Activated naive CD8-positive, alpha-beta T cell treated with anti-CD3 and anti-CD28 coated beads, Interleukin-2, amount 50 U/mL, for 24 hours (primary cell): ENCODE measurements around the gene RDH5.

ENCODE experiments used
- ATAC-seq: fragments of 150-1000 bp; cut with Tn5 transposase; one replicate; pipeline ENCODE4 v1.10.0; 2021
- DNase-seq: peaks from one replicate; pipeline ENCODE4 v3.0.0; 2021
- H3K27ac Mint-ChIP-seq: one replicate; pipeline ENCODE4 v1.8.0; 2021; ENCODE audit warnings: mild to moderate bottlenecking, mixed read lengths
- H3K27me3 Mint-ChIP-seq: one replicate; pipeline ENCODE4 v1.8.0; 2021; ENCODE audit warnings: mixed read lengths
- H3K36me3 Mint-ChIP-seq: one replicate; pipeline ENCODE4 v1.8.0; 2021; ENCODE audit warnings: low read depth, mixed read lengths
- H3K4me1 Mint-ChIP-seq: one replicate; pipeline ENCODE4 v1.8.0; 2021; ENCODE audit warnings: mixed read lengths
- H3K4me3 Mint-ChIP-seq: one replicate; pipeline ENCODE4 v1.8.0; 2021; ENCODE audit warnings: mild to moderate bottlenecking, moderate library complexity, mixed read lengths
- H3K9me3 Mint-ChIP-seq: one replicate; pipeline ENCODE4 v1.8.0; 2021; ENCODE audit warnings: mixed read lengths

The RDH5 gene

GRCh38 chr12:55737581-55738122, 17.5 kb downstream of the RDH5 start:
- Mint-ChIP-seq H3K4me3 (peak overlapping the region; percentile 78), H3K4me1 (peaks cover 29% of the 10 kb centered on the region), H3K27ac (peak overlapping the region; percentile 86), H3K9me3 (no peaks in the 10 kb centered on the region), H3K36me3 (no peaks in the 10 kb centered on the region), H3K27me3 (no peaks in the 10 kb centered on the region)
- no peak for ATAC-seq
- DNase-seq, result no peak

DNA sequence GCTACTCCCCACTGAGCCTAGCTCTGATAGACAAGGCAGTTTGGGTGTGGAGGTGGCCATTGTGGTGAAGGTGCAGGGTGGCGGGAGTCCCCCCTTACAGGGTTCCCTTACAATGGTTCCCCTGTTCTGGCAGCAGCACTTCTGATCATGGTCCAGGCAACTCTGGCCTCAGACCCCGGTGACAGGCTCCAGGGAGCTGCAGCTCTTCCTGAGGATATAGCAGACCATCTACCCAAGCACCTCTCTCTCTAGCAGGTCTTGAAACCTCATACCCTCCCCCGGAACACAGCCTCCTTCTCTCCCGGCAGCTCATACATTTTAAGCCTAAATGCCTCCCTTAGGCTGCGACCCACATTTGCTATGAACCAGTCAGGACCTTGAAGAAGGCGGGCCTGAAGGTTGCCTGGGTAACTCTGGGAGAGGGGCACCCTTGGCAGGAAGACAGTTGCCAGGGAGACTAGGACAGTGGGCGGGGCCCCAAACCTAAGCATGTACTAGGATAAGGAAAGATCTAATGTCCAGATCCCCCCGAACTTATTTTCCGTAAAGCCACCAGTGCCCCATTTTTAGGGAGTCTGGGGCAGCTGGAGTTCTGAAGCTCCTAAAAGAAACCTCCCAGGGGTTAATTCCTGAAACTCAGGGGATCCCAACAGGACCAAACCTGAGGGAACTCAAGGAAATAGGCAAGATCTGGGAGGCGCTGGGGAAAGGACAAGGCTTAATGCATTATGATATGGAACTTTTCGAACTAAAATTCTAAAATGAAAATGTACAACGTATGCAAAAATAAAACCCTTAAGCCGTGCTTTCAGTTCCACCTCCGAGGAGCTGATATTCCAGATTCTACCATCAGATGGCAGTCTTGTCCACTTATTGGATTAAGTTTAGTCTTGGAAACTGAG, 18.2 kb downstream of the RDH5 start:
- Mint-ChIP-seq H3K9me3 (no peaks in the 10 kb centered on the region), H3K36me3 (no peaks in the 10 kb centered on the region), H3K4me1 (peaks cover 31% of the 10 kb centered on the region), H3K27ac (peak overlapping the region; percentile 86), H3K27me3 (no peaks in the 10 kb centered on the region), H3K4me3 (peak overlapping the region; percentile 78)
- ATAC-seq (peak; percentile 86), DNase-seq (peak; percentile 82)

DNA sequence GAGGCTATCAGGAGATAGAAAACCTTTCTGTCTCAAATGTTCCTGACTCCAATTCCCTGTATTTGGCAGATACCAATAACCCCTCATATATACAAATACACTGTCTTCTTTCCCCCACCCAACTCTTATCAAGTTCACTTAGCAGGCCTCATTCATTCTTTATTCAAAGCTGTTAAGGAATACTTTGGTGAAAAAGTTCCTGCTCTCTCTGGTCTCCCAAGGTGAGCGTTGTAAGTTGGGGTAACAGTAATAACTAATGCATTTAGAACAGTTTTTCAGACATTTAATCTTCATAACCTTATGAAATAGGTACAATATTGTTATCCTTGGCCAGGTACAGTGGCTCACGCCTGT, 18.8 kb downstream of the RDH5 start:
- Mint-ChIP-seq H3K9me3 (no peaks in the 10 kb centered on the region), H3K4me3 (peak overlapping the region; percentile 78), H3K27ac (peak overlapping the region; percentile 86), H3K4me1 (peaks cover 31% of the 10 kb centered on the region), H3K27me3 (no peaks in the 10 kb centered on the region), H3K36me3 (no peaks in the 10 kb centered on the region)
- DNase-seq (no peak), ATAC-seq (no peak)

DNA sequence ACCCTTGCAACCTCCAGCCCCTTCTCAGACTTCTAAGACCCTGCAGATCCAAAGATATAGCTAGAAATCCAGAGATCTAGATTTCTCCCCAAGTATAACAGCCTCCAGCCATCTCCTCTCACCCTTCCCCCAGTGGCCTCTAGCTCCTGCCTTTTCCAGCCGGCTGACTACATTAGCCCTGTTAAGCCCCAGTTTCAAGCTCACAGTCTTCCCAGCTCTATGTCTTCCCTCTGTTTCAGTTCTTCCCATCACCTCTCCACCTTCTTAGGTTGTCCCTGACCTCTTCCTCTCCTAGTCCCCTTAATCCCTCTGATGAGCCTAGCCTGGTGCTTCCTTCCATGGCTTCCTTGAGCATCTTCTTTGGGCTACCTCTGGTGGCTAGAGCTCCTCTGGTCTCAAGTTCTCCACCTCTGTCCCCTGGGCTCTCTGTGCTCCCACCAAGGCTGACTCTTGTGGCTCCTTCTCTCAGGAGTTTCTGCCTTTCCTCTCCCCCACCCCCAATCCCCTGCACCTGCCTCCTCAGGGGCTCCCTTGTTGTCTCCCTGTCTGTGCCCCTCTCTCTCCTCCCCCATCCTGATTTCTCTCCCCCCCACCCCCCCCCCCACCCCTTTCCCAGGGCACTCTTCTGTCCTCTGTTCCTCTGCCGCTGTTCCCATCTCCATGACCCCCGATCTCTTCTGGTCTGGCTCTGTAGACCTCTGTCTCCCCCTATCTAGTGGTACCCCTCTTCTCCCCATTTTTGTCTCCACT, 21.9 kb downstream of the RDH5 start:
- Mint-ChIP-seq H3K4me1 (peaks cover 52% of the 10 kb centered on the region), H3K27me3 (no peaks in the 10 kb centered on the region), H3K9me3 (no peaks in the 10 kb centered on the region), H3K27ac (peak overlapping the region; percentile 35), H3K4me3 (peak overlapping the region; percentile 72), H3K36me3 (no peaks in the 10 kb centered on the region)
- DNase-seq (no peak), ATAC-seq (no peak)

- Mint-ChIP-seq H3K27ac (peak within 1 kb of the TSS; percentile 35), H3K4me3 (peak within 1 kb of the TSS; percentile 86), H3K36me3 (no peaks in the 10 kb centered on the region), H3K9me3 (no peaks in the 10 kb centered on the region), H3K27me3 (no peaks in the 10 kb centered on the region), H3K4me1 (peaks cover 44% of the 10 kb centered on the region)
- ATAC-seq (peak; percentile 71), DNase-seq (peak; percentile 76)
Measured at GRCh38 chr12:55742719-55743405, 22.7 kb downstream of the RDH5 start, which contains the start of gene GDF11. Gene GDF11, plus strand, starts transcription at chr12:55743122. Its CDS starts 195 bp downstream, at chr12:55743317.

DNA sequence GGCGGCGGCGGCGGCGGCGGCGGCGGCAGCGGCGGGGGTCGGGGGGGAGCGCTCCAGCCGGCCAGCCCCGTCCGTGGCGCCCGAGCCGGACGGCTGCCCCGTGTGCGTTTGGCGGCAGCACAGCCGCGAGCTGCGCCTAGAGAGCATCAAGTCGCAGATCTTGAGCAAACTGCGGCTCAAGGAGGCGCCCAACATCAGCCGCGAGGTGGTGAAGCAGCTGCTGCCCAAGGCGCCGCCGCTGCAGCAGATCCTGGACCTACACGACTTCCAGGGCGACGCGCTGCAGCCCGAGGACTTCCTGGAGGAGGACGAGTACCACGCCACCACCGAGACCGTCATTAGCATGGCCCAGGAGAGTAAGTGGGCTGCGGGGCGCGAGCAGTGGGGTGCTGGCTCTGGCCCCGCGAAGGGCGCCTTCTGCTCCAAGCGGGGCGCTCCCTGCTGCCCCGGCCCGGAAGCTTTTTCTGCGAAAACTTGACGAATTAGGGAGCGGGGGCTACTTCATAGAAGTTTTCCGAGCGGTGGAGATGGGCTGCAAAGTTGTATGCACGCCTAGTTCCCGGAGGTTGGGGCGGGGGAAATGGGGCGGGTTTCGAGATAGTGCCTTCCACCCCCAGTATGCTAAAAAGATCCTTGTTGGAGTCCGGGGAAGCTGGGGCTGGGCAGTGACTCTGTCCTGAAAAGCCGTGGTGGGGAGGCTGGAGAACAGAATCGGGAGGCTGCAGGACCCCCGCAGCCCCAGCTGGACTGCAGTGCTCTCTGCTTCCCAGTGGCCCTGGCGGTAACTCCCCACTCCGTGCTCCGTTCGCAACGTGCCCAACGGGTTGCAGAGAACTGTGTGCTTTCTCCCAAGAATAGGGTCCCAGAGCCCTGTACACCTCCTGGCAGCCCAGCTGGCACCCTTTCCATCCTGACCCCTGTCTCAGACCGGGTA, 23.5 kb downstream of the RDH5 start:
- H3K4me1 Mint-ChIP-seq, result peaks cover 39% of the 10 kb centered on the region
- peak overlapping the region; percentile 86 for H3K4me3 Mint-ChIP-seq
- no peaks in the 10 kb centered on the region for H3K36me3 Mint-ChIP-seq
- H3K27ac Mint-ChIP-seq, result peak overlapping the region; percentile 23
- H3K9me3 Mint-ChIP-seq, result no peaks in the 10 kb centered on the region
- ATAC-seq, result peak; percentile 60
- H3K27me3 Mint-ChIP-seq, result no peaks in the 10 kb centered on the region
- peak; percentile 43 for DNase-seq

DNA sequence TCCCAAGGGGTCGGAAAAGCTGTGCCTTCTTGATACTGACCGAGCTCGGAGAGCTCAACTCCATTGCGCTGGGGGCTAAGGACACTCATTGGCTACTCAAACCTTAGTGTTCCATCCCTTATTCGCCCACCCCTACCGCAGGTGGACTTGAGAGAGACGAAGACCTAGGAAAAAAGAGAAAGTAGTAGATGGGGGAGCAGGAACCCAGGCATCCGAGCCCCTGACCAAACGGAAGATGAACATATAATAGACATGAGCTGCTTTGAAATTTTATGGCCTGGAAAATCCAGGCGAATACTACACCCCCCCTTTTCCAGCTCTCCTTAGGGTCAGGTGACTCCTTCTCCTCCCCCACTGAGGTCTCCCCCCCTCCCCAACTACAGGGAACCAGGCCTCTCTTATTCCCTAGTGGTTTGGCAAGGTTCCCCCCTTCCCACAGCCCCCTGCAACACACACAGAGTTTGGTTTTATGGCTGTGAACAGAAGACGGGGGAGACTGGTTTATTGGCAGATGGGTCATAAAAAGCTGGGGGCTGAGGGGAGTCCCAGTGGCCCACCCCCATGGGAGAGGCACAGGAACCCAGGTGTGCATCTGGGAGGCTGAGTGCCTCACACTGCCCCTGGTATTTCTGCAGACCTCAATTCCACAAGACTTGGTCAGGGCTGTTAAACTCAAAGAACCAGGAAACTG, 24.3 kb downstream of the RDH5 start:
- ATAC-seq (no peak), DNase-seq (no peak)
- H3K36me3 Mint-ChIP-seq, result peaks cover 4% of the 10 kb centered on the region
- peak overlapping the region; percentile 86 for H3K4me3 Mint-ChIP-seq
- H3K9me3 Mint-ChIP-seq, result no peaks in the 10 kb centered on the region
- H3K27me3 Mint-ChIP-seq, result no peaks in the 10 kb centered on the region
- H3K4me1 Mint-ChIP-seq, result peaks cover 39% of the 10 kb centered on the region
- peak overlapping the region; percentile 23 for H3K27ac Mint-ChIP-seq

GRCh38 chr12:55745361-55746173, 25.4 kb downstream of the RDH5 start:
- ATAC-seq (no peak), DNase-seq (no peak)
- peaks cover 7% of the 10 kb centered on the region for H3K36me3 Mint-ChIP-seq

DNA sequence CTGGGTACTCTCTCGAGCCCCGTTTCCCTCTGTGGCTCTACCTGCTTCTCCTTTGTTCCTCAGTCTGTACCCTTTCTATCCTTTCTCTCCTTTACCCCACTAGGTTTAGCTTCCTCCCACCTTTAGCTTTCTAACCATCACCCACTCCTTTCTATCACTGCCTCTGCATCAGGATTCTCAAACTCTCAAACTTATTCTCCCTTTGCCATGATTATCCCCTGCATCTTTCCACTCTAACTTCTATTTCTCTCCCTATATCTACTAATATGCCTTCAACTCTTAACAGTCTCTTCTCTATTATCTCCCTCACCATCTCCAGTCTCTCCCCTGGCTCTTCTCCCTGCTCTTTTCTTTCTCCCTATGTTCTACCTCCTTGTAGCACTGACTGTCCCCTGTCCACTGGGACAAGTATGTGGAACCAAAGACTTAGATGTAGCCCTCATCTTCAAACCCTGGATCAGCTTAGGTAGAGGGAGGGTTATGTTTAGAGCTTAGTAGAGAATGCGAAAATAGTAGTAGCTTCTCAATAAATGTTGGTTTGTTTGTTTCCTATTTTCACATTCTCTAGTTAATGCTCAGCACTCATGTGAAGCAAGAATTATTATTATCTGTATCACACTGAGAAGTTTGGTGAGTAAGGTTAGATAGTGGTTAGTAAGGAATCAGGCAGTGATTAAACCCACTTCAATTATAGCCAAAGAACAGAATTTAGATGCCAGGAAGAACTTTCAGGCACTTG, 26.1 kb downstream of the RDH5 start:
- Mint-ChIP-seq H3K27ac (peak overlapping the region; percentile 24), H3K36me3 (peaks cover 10% of the 10 kb centered on the region), H3K27me3 (no peaks in the 10 kb centered on the region), H3K4me3 (no peak overlapping the region), H3K9me3 (no peaks in the 10 kb centered on the region), H3K4me1 (peaks cover 41% of the 10 kb centered on the region)
- DNase-seq (no peak), ATAC-seq (no peak)

More at GRCh38 chr12:55745361-55746173, 25.4 kb downstream of the RDH5 start:
- H3K27me3 Mint-ChIP-seq, result no peaks in the 10 kb centered on the region
- H3K9me3 Mint-ChIP-seq, result no peaks in the 10 kb centered on the region
- peaks cover 41% of the 10 kb centered on the region for H3K4me1 Mint-ChIP-seq
- H3K27ac Mint-ChIP-seq, result peak overlapping the region; percentile 24
- peak overlapping the region; percentile 86 for H3K4me3 Mint-ChIP-seq

DNA sequence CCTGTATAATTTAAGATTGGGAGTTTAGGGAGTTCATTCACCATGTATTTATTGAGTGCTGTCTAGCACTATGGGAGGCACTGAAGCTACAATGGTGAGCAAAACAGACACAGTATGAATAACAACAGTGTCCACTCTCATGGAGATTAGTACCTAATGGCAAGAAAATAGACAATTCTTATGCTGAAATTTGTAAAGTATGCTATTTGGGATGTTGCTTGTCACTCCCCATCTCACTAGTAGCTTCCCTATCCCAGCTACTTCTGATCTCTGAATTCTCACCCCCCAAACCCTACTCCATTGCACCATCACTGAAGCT, 26.7 kb downstream of the RDH5 start:
- Mint-ChIP-seq H3K27me3 (no peaks in the 10 kb centered on the region), H3K36me3 (peaks cover 11% of the 10 kb centered on the region), H3K9me3 (no peaks in the 10 kb centered on the region), H3K4me1 (peaks cover 39% of the 10 kb centered on the region), H3K4me3 (no peak overlapping the region), H3K27ac (no peak overlapping the region)
- DNase-seq (no peak), ATAC-seq (no peak)

- Mint-ChIP-seq H3K27ac (no peak overlapping the region), H3K4me3 (no peak overlapping the region), H3K27me3 (no peaks in the 10 kb centered on the region), H3K4me1 (peaks cover 29% of the 10 kb centered on the region), H3K9me3 (no peaks in the 10 kb centered on the region), H3K36me3 (peaks cover 21% of the 10 kb centered on the region)
- ATAC-seq, result no peak
- no peak for DNase-seq
Measured at GRCh38 chr12:55748230-55748993, 28.2 kb downstream of the RDH5 start.
